DLD1 (cell line): ENCODE results near the gene BRCC3.

Experiments used
- in situ Hi-C: cut with HindIII; loops from 2 replicates; pipeline ENCODE4 v1.10.0; 2017; ENCODE audit warnings: low sequenced_read_pairs

The BRCC3 gene

DNA sequence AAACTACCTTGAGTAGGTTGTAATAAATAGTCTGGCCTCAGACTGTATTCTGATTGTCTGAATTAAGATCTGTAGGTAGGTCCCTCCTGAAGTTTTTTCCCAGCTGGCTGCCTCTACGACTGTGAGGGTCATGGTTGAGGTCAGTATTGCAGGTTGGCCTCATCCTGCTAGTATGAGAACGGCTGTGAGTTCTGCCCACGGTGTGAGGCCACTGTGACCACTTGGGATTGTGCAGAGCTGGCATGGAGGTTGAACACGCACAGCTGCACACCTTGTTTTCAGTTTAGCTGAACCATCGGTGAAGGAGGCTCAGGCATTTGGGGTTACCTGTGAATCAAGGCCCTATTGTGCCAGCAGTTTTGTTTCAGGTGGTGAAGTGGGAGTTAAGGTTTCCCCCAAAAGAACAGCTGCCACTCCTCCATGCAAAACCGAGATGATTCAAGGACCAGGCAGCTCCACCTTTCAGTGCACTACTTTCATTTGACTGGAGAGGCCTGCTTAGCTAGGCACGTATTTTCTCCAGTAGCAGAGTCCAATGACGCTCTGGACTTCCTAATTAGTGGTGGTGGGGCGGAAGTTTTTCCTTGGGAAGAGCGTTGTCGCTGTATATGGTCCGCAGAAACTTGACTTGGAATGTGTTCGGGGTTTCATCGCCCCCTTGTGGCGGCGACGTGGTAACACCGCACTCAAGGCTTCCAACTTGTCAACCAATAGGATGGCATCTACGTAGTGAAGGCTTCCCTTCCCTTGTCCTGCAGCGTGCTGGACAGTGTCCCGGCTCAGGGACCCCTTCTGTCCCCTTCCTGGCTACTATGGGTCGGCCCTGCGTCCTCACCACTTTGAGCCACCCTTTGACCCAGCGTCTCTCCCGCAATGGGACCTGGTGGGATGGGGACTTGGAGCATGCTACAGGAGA is 14.2 kb upstream of the BRCC3 start:
- in situ Hi-C loops: no loop called here

DNA sequence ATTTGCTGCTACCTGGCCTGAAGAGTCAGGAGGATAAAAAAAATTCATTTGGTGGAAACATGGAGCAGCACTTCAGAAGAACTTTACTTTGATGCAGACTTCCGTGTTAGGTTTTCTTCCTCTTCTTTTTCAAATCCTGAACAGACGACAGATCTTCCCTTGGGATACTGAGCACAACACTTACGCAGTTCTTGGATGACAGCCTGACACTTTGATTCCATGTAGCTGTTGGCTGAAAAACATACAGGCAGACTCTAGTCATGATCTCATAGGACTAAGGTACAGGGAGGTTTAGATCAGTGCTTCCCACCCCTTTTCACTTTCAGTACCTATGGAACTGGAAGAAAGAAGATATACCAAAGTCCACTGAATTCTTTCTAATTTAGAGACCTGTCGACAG is 9.5 kb upstream of the BRCC3 start:
- in situ Hi-C loops: no loop called here

DNA sequence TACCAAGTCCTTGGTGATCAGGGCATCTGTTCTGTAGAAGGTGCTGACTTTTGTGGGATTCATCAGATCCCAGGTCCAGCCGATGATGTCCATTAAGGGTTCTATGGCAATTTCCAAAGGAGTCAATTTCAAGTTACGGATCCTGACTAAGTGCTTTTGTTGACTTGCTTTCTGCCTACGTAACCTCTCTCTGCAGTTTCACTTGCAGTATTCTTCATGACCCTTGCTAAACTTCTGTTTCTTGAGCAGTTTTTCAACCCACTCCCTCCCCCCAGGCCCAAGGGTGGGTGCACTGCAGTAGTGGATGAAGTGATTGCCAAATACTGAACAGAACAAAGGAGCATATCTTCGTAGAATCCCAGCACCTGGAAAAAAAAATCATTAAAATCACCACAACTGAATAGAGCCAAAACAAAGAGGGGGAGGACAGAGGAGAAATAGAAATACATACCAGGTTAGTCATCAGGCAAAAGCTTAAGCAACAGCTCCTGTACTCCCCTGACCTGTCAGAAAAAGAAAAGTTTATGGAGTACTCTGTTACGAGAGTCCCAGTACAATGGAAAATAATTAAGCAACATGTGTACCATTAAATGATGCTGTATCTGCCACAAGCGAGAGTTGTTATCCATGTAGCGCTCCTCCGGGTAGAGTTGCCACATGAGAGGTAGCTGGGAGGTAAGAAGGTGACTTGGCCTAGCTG is 6.1 kb upstream of the BRCC3 start:
- in situ Hi-C loops: no loop called here

DNA sequence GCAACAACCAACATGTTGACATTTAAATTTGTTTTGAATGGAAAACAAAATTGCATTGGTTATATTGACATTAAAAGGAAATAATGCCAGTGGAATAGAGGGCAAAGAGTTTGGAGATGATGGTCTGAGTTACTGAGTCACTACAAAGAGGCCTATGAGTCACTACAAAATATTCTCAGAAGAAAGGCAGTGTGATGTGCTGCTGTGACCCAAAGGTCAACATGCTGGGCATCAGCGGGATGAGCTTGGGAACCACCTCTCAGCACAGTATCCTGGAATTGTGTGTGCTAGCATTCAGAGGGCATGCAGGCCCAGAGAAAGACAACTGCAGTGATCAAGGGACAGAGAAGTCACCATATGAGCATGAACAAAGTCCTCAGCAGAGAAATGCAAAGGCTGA is 3.1 kb upstream of the BRCC3 start:
- in situ Hi-C loops: no loop called here

DNA sequence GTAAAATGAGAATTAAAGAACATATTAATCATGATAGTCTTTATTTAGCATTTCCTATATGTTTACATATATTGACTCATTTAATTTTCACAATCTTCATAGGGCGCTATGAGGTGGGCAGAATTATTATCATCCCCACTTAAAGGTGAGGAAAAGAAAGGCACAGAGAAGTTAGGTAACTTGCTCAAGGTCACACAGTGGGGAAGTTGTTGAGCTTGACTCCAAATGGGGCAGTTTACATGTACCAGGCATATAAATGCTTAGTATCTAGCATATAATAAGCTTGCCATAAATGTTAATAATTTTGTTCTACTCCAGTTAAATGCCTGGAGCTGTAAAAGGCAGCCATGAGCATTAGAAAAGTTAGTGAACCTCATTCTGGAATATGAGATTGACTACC is 1.9 kb upstream of the BRCC3 start:
- in situ Hi-C loops: no loop called here

DNA sequence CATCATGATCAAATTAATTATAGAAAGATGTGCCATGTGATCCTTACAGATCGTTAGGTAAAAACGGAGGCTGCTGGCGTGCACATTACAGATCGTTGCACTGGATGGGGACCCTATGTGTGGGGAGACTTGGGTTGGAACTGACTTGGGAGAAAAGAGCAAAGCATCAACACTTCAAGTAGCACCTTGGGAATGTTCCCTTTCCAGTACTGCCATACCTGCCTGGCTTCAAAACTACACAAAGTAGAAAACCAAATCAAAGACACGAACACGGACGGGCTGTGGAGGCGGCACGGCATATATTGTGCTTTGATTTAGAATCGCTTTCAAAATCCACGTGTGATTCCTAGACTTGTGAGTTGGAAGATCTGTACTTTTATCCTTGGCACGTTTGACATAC is 1.3 kb upstream of the BRCC3 start:
- in situ Hi-C loops: no loop called here

DNA sequence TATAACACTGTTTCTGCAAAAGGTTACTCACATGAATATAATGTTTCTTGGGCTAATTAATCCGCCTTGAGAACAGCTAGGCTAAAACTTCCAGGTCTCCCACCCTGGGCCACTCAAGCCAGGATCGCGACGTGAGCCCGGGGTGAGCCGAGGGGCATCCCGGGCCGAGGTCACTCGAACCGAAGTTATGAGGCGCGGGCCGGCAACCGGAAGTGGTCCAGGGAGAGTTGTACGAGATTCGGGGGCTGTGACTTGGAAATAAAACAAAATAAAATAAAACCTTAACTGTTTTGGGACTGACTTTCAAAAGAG is 689 bp upstream of the BRCC3 start:
- in situ Hi-C loops: no loop called here

DNA sequence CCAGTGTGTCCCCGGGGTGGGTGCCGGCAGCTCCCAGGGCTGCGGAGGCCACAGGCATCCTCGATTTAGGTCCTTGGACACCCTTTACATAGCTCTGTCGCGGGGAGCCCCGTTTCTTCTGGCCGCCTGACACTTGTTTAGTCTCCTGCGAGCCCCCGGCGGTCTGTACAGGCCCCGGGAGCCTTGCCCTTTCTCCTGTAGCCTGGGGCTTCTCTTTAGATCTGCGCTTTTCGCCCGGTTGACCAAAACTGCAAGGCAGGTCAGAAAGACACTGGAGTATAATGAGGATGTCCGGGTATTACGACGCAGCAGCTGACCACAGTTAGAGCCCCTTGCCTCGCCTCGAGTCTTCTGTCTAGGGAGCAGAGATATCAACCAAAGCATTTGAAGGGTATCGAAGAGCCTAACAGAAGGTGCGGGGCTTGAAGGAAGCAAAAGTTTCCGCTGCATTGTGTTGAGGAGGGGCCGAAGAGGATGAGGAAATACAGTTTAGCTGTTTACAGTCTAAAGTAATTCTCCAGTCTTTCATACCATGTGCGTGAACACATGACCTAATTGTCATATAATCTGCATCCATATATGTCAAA is 479 bp downstream of the BRCC3 start:
- in situ Hi-C loops: no loop called here

DNA sequence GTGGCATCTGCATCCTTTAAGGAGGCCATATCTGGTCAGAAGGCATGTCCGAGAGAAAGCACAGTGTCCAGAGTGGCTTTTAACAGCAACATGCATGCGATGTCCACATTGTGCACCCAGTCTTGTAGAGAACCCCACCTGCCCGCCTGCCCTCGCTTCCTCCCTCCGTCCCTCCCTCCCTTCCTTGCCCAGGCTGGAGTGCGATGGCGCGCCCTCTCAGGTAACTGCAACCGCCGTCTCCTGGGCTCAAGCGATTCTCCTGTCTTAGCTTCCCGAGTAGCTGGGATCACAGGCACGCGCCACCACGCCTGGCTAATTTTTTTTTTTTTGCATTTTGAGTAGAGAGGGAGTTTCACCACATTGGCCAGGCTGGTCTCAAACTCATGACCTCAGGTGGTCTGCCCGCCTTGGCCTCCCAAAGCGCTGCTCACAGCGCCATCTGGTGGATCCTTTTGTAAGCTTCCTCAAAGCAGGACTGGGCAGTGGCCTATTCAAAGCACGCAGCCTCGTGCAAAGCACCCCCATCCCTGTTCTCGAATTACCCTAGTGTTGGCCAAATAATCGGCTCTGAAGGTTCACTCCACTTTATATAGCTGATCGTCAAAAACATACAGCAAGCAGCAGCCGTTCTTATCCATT is 15.0 kb downstream of the BRCC3 start:
- in situ Hi-C loops: no loop called here

DNA sequence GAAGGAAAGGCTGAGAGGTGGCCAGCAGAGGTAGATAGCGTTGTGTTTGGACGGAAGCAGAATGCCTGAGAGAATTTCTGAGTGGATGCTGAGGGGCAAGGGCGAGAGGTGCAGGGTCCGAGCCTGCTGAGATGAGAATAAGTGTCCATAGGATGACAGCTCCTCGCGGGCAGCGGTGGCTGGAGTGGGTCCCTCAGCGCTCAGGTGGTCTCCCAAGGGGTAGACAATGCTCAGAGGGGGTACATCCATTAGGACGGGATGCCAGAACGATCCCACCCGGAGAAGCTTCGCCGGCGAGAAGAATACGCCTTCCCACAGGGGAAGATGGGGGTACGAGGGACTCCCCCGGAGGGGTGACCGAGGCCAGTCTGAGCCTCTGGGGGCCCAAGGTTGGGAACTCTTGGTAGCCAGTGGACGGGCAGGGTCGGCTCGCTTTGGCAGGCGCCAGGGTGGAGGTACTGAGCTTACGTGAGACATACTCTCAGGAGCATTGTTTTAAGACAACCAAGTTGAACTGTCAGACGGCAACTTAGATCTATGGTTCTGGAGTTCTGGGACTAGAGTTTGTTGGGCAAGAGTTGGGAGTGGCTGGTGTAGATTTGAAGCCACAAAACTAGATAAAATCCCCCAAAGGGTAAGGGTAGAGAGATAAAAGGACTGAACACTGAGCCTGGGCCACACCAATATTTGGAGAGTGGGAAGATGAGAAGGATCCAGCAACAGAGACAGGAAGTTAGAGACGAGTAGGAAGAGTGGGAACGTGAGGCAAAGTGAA is 15.8 kb downstream of the BRCC3 start:
- in situ Hi-C loops: no loop called here

DNA sequence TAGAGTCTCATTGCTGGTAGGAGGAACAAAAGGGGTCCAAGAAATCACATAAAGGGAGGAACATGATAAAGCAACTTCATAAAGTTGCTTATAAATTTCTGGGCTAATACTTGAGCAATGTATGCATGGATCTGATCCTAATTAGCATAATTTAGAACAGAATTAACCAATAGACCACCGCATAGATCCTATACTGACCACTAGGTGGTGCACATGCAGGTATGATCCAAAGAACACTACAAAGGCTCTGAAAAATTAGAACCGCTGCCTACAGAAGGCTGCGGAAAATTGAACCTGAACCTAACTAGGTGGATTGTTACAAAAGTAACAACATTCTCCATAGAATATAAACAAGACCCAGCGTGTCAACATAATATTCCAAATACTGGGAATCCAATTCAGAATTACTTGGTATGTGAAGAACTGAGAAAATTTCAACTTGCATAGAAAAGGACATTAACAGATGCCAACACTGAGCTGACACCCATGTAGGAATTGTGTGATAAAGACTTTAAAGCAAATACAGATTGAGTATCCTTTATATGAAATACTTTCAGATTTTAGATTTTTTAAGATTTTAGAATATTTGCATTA is 23.3 kb downstream of the BRCC3 start:
- in situ Hi-C loops: no loop called here

DNA sequence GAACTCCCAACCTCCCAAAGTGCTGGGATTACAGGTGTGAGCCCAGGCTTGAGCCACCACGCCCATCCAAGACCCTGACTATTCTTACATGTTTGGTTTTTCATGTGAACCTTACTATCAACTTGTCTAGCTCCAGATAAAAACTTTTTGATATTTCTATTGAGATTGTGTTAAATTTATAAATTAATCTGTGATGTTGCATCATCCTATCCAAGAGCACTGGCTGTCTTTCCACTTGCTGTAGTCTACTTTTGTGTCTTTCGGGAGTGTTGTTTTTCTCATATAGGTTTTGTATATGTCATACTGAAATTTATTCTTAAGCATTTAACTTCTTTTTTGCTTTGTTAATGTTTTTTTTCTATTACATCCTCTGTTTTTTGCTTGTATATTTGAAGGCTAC is 34.6 kb downstream of the BRCC3 start:
- in situ Hi-C loops: no loop called here

DNA sequence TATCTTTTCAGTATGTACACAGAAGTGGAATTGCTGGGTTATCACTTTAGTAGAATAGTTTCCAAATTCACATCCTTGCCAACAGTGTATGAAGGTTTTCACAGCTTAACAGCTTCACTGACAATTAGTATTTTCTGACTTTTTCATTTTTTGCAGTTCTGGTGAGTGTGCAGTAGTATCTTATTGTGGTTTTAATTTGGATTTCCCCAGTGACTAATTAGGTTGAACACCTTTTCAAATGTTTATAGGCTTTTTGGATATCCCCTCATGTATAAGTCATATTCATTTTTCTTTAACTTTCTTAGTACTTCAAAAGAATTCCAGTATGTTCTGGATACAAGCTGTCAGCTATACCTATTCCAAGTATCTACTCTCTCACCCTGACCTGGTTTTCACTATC is 37.1 kb downstream of the BRCC3 start:
- in situ Hi-C loops: no loop called here

DNA sequence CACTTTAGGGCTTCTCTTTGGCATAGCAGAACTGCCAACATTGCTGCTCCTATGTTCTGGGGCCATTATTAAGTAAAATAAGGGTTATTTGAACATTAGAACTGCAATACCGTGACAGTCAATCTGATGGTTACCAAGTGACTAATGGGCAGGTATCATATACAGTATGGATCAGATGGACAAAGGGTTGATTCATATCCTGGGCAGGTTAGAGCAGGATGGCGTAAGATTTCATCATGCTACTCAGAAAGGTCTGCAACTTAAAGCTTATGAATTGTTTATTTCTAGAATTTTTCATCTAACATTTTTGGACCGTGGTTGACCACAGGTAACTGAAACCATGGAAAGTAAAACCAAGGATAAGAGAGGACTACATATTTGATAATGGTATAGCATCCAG is 40.9 kb downstream of the BRCC3 start:
- in situ Hi-C loops: no loop called here

DNA sequence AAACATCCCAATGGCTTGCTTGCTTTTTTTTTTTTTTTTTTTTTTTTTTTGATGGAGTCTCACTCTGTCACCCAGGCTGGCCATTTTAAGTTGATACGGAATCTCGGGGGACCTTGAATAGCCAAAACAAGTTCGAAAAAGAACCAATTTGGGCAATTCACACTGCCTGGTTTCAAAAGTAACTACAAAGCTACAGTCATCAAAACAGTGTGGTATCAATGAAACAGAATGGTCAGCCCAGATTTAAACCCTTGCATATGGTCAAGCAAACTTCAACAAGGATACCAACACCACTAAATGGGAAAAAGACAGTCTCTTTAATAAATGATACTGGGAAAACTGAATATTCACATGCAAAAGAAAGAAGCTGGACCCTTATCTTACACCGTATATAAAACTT is 41.8 kb downstream of the BRCC3 start:
- in situ Hi-C loops: no loop called here

DNA sequence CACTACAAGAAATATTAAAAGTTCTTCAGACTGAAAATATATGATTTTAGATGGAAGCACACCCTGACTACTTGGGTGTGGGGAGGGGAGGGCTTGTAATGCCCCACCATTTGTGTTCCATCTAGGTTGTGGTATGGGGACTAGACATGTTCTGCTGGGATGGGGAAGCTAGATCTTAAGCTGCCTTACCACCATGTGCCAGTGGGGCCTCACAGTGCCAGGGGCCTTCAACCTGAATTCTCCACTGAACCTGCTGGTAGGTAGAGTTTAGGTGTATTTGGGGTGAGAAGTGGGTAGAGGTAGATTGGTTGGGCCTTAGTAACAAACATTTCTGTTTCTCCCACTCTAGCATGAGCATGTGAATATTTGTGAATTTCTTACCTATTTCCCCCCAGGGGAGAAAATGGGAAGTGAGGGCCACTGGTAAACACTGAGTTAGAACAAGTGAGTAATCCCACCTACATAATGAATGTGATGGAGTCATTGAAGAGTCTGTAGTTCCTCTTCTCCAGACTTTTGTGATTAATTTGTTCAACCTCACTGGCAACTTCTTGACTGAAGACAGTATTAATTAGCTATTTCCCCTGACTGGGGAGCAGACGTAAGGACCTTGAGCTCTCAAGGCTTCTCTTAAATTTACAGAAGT is 44.0 kb downstream of the BRCC3 start:
- in situ Hi-C loops: no loop called here

DNA sequence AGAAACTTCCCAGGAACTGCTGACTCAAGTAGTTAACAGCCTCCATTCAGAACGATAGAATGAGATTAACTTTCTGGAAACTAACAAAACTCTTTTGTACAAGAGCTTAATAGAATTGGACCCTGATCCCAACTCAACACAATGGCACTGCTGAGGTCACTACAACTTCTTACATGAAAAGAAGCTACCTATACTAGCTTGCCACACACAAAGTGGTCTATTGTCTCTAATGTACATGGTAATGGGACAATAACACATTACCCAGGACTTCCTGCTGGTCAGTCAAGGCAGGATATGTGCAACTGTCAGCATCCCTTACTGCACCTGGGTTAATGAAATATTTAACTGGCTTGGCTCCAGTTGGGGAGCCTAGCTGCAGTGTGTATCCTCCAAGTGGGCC is 56.2 kb downstream of the BRCC3 start:
- in situ Hi-C loops: no loop called here

DNA sequence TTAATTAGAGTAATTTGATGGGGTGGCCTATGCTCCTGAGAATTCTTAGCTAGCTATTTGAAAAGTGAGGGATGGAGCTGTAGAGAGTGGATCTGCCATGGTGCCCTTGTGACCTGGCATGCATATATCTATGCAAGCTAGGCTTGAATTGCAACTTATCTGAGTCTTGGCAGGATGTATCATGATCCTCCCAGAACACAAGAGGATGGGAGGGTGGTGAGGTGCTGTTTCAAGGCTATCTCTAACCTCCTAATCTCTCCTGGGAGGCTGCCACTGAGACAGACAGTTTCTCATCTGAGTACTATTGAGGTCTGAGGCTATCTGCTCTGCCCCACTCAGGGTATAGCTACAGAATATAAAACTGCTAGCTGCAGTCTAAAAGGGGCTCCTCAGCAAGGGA is 56.6 kb downstream of the BRCC3 start:
- in situ Hi-C loops: no loop called here

DNA sequence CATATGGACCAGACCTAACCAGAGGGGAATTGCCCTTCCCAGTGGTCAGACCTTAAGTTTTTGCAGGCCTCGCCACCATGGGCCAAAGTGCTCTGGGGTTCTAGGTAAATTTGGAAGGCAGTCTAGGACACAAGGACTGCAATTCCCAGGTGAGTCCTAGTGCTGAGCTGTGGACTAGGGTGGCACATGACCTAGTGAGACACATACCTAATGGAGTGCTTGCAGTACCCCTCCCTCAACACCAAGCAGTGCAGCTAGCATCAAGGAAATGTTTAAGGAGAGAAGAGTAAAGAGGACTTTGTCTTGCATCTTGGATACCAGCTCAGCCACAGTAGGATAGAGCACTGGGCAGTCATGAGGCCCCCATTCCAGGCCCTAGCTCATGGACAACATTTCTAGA is 60.8 kb downstream of the BRCC3 start:
- in situ Hi-C loops: no loop called here

DNA sequence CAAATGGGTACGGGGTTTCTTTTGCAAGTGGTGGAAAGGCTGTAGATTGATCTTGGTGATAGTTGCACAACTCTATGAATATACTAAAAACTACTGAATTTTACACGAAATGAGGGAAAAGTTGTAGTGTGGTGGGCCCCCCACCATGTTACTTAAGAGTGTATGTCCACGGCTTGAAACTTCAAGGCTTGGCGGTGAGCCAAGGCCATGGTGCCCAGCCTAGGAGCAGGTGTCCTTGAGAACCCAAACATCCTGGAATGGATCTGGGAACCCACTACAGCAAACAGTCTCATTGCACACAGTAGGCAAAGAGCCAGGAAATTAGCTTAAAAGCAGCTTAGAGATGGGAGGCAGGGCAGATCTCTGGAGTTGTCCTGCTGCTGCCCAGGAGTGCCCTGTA is 62.9 kb downstream of the BRCC3 start:
- in situ Hi-C loops: no loop called here
